Activated naive CD4-positive, alpha-beta T cell treated with anti-CD3 and anti-CD28 coated beads, Interleukin-2, amount 10 ng/mL, durations not matched to agents 7 days and 5 days (primary cell): ENCODE measurements around the gene ZBTB26.
"Not testable (repeated sequence)": the region's sequence is repeated elsewhere in the genome, so short reads cannot be mapped to it uniquely, and the experiment has no call there.

ENCODE experiments used
- CTCF ChIA-PET: fragments of 350-600 bp; sonication (Branson Sonifier 250); formaldehyde crosslinking; loops from one replicate; lab custom pipeline; 2021; ENCODE audit warnings: antibody characterized with exemption; lab: Charles Lee
- DNase-seq: peaks from one replicate; pipeline ENCODE4 v3.0.0-alpha.2; 2020
- H3K27ac Mint-ChIP-seq: one replicate; pipeline ENCODE4 v1.8.0; 2021; ENCODE audit warnings: mild to moderate bottlenecking, moderate library complexity, mixed read lengths
- H3K27me3 Mint-ChIP-seq: one replicate; pipeline ENCODE4 v1.8.0; 2021; ENCODE audit warnings: mild to moderate bottlenecking, mixed read lengths
- H3K36me3 Mint-ChIP-seq: one replicate; pipeline ENCODE4 v1.8.0; 2021; ENCODE audit warnings: mixed read lengths
- H3K4me1 Mint-ChIP-seq: one replicate; pipeline ENCODE4 v1.8.0; 2021; ENCODE audit warnings: mixed read lengths
- H3K4me3 Mint-ChIP-seq: one replicate; pipeline ENCODE4 v1.8.0; 2021; ENCODE audit warnings: mild to moderate bottlenecking, moderate library complexity, mixed read lengths
- H3K9me3 Mint-ChIP-seq: one replicate; pipeline ENCODE4 v1.8.0; 2021; ENCODE audit warnings: mixed read lengths

Gene ZBTB26

DNA sequence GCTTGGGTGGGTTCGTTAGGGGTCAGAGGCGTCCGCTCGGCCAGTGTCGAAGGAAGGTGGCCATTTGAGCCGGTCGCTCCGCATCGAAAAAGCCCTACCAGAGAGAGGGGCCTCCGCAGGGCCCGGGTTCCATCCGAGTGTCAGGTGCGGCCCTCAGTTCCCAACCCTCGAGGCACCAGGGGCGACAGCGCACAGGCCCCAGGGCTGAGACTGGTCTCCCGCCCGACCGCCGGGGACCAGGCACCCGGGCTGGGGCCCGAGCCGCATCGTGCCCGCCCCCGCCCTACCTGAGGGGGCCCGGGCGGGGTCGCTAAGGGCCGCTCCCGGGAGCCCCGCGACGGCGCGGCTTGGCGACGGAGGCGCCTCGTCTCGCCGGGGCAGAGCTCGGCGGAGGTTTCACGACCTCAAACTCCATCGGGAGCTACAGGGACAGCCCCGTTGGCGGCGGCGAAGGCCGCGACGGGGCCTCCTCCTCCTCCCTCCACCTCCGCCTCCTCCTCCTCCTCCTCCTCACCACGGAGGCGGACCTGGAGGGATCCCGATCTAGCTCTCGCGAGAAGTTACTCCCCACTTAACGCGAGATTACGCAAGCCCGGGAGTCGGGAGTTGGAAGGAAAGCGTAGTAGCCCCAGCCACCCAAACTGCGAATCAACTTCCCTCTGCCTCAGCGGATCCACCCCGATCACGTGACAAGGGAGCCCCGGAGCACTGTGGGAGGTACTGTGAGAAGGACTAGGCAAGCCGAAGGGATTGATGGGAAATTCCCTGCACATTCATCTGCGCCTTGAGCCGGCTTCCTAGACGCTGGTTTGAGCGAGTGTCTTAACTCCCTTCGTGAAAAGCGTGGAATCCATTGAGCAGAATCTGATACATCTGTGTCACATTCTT is 26.2 kb downstream of the ZBTB26 start, which contains the start of gene RC3H2:
Gene RC3H2 (minus strand): TSS at position 537 of the 888 bp plus-strand sequence. CDS start 7,850 bp downstream, outside the sequence.
- DNase-seq = peak; percentile 98
- Mint-ChIP-seq H3K36me3 (peaks cover 24% of the 10 kb centered on the region), H3K4me1 (peaks cover 26% of the 10 kb centered on the region), H3K27ac (peak within 1 kb of the TSS; percentile 95), H3K4me3 (peak within 1 kb of the TSS; percentile 93), H3K9me3 (no peaks in the 10 kb centered on the region), H3K27me3 (peaks cover 4% of the 10 kb centered on the region)
- CTCF ChIA-PET = interaction anchor here (1.8 kb wide), 1 partner anchor 70 kb away, joined by 5 read pairs; no protein-coding TSS in a partner anchor

DNA sequence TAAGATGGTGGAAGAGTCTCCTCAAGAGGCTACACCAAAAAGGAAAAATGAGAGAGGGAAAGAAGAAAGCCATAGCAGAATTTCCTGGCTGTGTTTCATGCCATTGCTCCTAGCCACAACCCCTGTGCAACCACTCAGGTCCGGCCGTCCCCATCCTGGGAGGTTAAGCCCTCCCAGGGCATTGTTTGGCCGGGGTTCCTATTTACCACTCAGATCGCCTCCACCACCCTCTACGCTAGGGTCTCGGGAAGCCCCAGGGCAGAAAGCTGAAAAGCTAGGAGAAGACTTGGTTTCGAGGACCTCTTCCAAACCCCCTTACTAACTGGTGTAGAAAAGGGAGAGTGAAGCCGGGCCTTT is 26.9 kb downstream of the ZBTB26 start:
- H3K27ac Mint-ChIP-seq = peak overlapping the region; percentile 95
- CTCF ChIA-PET = interaction anchor here (0.7 to 1.8 kb wide), 2 partner anchors 69 to 84 kb away, joined by 3 to 5 read pairs; no protein-coding TSS in a partner anchor

GRCh38 chr9:122900791-122901190 is 30.5 kb downstream of the ZBTB26 start:
- DNase-seq = no peak
- H3K4me3 Mint-ChIP-seq = peak overlapping the region; percentile 52
- H3K36me3 Mint-ChIP-seq = peaks cover 19% of the 10 kb centered on the region
- H3K4me1 Mint-ChIP-seq = peaks cover 48% of the 10 kb centered on the region
- peak overlapping the region; percentile 17 for H3K27ac Mint-ChIP-seq
- H3K27me3 Mint-ChIP-seq = peaks cover 4% of the 10 kb centered on the region
- CTCF ChIA-PET = no interaction called here
- H3K9me3 Mint-ChIP-seq = no peaks in the 10 kb centered on the region

More for the DNA sequence above, 26.9 kb downstream of the ZBTB26 start:
- Mint-ChIP-seq H3K4me1 (peaks cover 28% of the 10 kb centered on the region), H3K9me3 (no peaks in the 10 kb centered on the region), H3K27me3 (peaks cover 4% of the 10 kb centered on the region), H3K36me3 (peaks cover 23% of the 10 kb centered on the region), H3K4me3 (peak overlapping the region; percentile 93)
- DNase-seq = peak; percentile 36

DNA sequence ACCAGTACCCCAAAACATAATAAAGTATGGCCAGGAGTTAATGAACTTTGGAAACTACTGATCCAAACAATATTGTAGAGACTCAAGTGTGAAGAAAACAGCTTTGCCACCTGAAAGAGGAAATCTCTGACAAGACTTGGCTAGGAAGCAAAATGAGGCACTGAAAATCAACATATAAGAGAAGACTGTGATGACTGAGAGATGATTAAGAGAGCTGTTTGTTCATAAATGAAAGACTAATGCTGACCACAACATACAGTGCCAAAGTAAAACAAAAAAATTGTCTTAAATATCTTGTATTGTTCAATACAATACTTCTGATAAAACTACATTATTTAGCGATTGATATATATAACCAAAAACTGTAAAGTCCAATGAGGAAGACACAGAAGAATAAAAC is 33.3 kb downstream of the ZBTB26 start:
- H3K9me3 Mint-ChIP-seq = no peaks in the 10 kb centered on the region
- peaks cover 41% of the 10 kb centered on the region for H3K4me1 Mint-ChIP-seq
- CTCF ChIA-PET = interaction anchor here (1.6 kb wide), 1 partner anchor 12 kb away, joined by 4 read pairs; no protein-coding TSS in a partner anchor
- no peaks in the 10 kb centered on the region for H3K27me3 Mint-ChIP-seq
- H3K27ac Mint-ChIP-seq = no peak overlapping the region
- H3K4me3 Mint-ChIP-seq = no peak overlapping the region
- peaks cover 25% of the 10 kb centered on the region for H3K36me3 Mint-ChIP-seq
- DNase-seq = no peak

- no peak overlapping the region for H3K4me3 Mint-ChIP-seq
- no peak overlapping the region for H3K27ac Mint-ChIP-seq
- H3K36me3 Mint-ChIP-seq = peaks cover 36% of the 10 kb centered on the region
- no peak for DNase-seq
- no peaks in the 10 kb centered on the region for H3K27me3 Mint-ChIP-seq
- no peaks in the 10 kb centered on the region for H3K9me3 Mint-ChIP-seq
- H3K4me1 Mint-ChIP-seq = no peaks in the 10 kb centered on the region
- CTCF ChIA-PET = no interaction called here
These were observed 42.8 kb downstream of the ZBTB26 start for GRCh38 chr9:122888480-122888879.

- CTCF ChIA-PET = interaction anchor here (1.2 kb wide), 1 partner anchor 9 kb away, joined by 3 read pairs; no protein-coding TSS in a partner anchor
- no peaks in the 10 kb centered on the region for H3K9me3 Mint-ChIP-seq
- DNase-seq = no peak
- no peak overlapping the region for H3K27ac Mint-ChIP-seq
- H3K36me3 Mint-ChIP-seq = peaks cover 35% of the 10 kb centered on the region
- H3K4me1 Mint-ChIP-seq = no peaks in the 10 kb centered on the region
- H3K27me3 Mint-ChIP-seq = no peaks in the 10 kb centered on the region
- no peak overlapping the region for H3K4me3 Mint-ChIP-seq
These were observed 48.2 kb downstream of the ZBTB26 start for GRCh38 chr9:122883125-122883524.

GRCh38 chr9:122879443-122879842 is 51.9 kb downstream of the ZBTB26 start:
- CTCF ChIA-PET = interaction anchor here (1.1 kb wide), 1 partner anchor 44 kb away, joined by 3 read pairs; no protein-coding TSS in a partner anchor
- H3K9me3 Mint-ChIP-seq = no peaks in the 10 kb centered on the region
- peaks cover 57% of the 10 kb centered on the region for H3K36me3 Mint-ChIP-seq
- H3K27me3 Mint-ChIP-seq = no peaks in the 10 kb centered on the region
- no peak overlapping the region for H3K27ac Mint-ChIP-seq
- H3K4me3 Mint-ChIP-seq = no peak overlapping the region
- no peak for DNase-seq
- H3K4me1 Mint-ChIP-seq = no peaks in the 10 kb centered on the region

GRCh38 chr9:122875523-122875922 is 55.8 kb downstream of the ZBTB26 start:
- no peak overlapping the region for H3K27ac Mint-ChIP-seq
- H3K36me3 Mint-ChIP-seq = peaks cover 56% of the 10 kb centered on the region
- H3K27me3 Mint-ChIP-seq = no peaks in the 10 kb centered on the region
- no peaks in the 10 kb centered on the region for H3K4me1 Mint-ChIP-seq
- CTCF ChIA-PET = interaction anchor here (1.5 kb wide), 1 partner anchor 40 kb away, joined by 6 read pairs; no protein-coding TSS in a partner anchor
- no peaks in the 10 kb centered on the region for H3K9me3 Mint-ChIP-seq
- DNase-seq = no peak
- H3K4me3 Mint-ChIP-seq = no peak overlapping the region

DNA sequence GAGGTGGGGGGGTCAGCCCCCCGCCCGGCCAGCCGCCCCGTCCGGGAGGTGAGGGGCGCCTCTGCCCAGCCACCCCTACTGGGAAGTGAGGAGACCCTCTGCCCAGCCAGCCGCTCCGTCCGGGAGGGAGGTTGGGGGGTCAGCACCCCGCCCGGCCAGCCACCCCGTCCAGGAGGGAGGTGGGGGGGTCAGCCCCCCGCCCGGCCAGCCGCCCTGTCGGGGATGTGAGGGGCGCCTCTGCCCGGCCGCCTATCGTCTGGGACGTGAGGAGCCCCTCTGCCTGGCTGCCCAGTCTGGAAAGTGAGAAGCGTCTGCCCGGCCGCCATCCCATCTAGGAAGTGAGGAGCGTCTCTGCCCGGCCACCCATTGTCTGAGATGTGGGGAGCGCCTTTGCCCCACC is 64.0 kb downstream of the ZBTB26 start:
- H3K4me1 Mint-ChIP-seq, H3K9me3 Mint-ChIP-seq, H3K27ac Mint-ChIP-seq, DNase-seq, H3K4me3 Mint-ChIP-seq, H3K27me3 Mint-ChIP-seq, CTCF ChIA-PET: not testable (repeated sequence)
- H3K36me3 Mint-ChIP-seq = peaks cover 42% of the 10 kb centered on the region

DNA sequence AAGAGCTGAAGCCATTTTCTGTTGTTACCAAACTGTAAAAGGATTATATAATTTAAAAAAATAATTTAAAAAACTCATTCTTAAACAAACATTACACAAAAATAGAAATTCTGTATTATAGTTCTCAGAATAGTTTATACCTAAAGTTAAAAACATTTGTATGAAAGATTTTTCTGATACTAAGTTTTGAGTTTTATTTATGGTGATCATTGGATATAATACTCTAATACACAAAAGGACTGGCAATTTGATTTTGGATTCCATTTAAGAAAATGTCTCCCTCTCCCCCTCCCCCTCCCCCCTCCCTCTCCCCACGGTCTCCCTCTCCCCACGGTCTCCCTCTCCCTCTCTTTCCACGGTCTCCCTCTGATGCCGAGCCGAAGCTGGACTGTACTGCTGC is 65.2 kb downstream of the ZBTB26 start:
- DNase-seq = no peak
- Mint-ChIP-seq H3K27ac (no peak overlapping the region), H3K9me3 (no peaks in the 10 kb centered on the region), H3K36me3 (peaks cover 41% of the 10 kb centered on the region), H3K4me1 (no peaks in the 10 kb centered on the region), H3K4me3 (no peak overlapping the region), H3K27me3 (no peaks in the 10 kb centered on the region)
- CTCF ChIA-PET = no interaction called here
